HEK293T (cell line): Measurements from ENCODE around the gene IL24.

Experiments
- CTCF ChIA-PET: fragments of 350-600 bp; formaldehyde crosslinking; extraction: SDS; loops from one replicate; lab custom pipeline; 2021; ENCODE audit warnings: antibody characterized with exemption, inconsistent platforms; lab: Yijun Ruan, JAX
- POLR2A ChIA-PET: fragments of 350-600 bp; formaldehyde crosslinking; extraction: SDS; loops from one replicate; lab custom pipeline; 2020; ENCODE audit warnings: antibody characterized with exemption, inconsistent platforms; lab: Yijun Ruan, JAX
- DNase-seq: peaks from one replicate; pipeline ENCODE4 v3.0.0; 2012; ENCODE audit warnings: mixed read lengths; ENCODE audit errors: extremely low spot score
- ARNT ChIP-seq: fragments of 450-650 bp; IDR thresholded peaks from 2 replicates; pipeline ENCODE4 v1.6.1; 2017; ENCODE audit warnings: mild to moderate bottlenecking
- BHLHE40 ChIP-seq: fragments of 450-650 bp; IDR thresholded peaks from 2 replicates; pipeline ENCODE4 v1.6.1; 2016; ENCODE audit warnings: mild to moderate bottlenecking, moderate library complexity, borderline replicate concordance
- CTBP1 ChIP-seq: fragments of 450-650 bp; IDR thresholded peaks from 2 replicates; pipeline ENCODE4 v1.6.1; 2016; ENCODE audit warnings: borderline replicate concordance
- ELF4 ChIP-seq: fragments of 450-650 bp; IDR thresholded peaks from 2 replicates; pipeline ENCODE4 v1.6.1; 2017; ENCODE audit warnings: antibody characterized with exemption
- FOXA1 ChIP-seq: fragments of 450-650 bp; IDR thresholded peaks from 2 replicates; pipeline ENCODE4 v1.6.1; 2016; ENCODE audit warnings: mild to moderate bottlenecking
- FOXK2 ChIP-seq: fragments of 450-650 bp; IDR thresholded peaks from 2 replicates; pipeline ENCODE4 v1.6.1; 2016; ENCODE audit warnings: mild to moderate bottlenecking
- FOXM1 ChIP-seq: fragments of 450-650 bp; IDR thresholded peaks from 2 replicates; pipeline ENCODE4 v1.6.1; 2017; ENCODE audit warnings: mild to moderate bottlenecking, borderline replicate concordance
- HDGF ChIP-seq: fragments of 450-650 bp; IDR thresholded peaks from 2 replicates; pipeline ENCODE4 v1.6.1; 2017; ENCODE audit warnings: antibody characterized with exemption, borderline replicate concordance
- L3MBTL2 ChIP-seq: fragments of 450-650 bp; conservative IDR thresholded peaks from 2 replicates; pipeline ENCODE4 v1.6.1; 2016; ENCODE audit warnings: mild to moderate bottlenecking
- LEF1 ChIP-seq: fragments of 450-650 bp; IDR thresholded peaks from 2 replicates; pipeline ENCODE4 v1.6.1; 2017; ENCODE audit warnings: mild to moderate bottlenecking, borderline replicate concordance
- NFRKB ChIP-seq: fragments of 450-650 bp; IDR thresholded peaks from 2 replicates; pipeline ENCODE4 v1.6.1; 2016; ENCODE audit warnings: mild to moderate bottlenecking, moderate library complexity
- SP1 ChIP-seq: fragments of 450-650 bp; IDR thresholded peaks from 2 replicates; pipeline ENCODE4 v1.6.1; 2017
- SUZ12 ChIP-seq: fragments of 450-650 bp; IDR thresholded peaks from 2 replicates; pipeline ENCODE4 v1.6.1; 2016; ENCODE audit warnings: mild to moderate bottlenecking
- TARDBP ChIP-seq: fragments of 450-650 bp; IDR thresholded peaks from 2 replicates; pipeline ENCODE4 v1.6.1; 2016
- ZNF384 ChIP-seq: fragments of 450-650 bp; IDR thresholded peaks from 2 replicates; pipeline ENCODE4 v1.6.1; 2016
- TF ChIP-seq, protein P1 (sequence below): fragments of 450-650 bp; IDR thresholded peaks from 2 replicates; pipeline ENCODE4 v1.6.1; 2016

Gene IL24

GRCh38 chr1:206898915-206899431 lies 1.7 kb downstream of the IL24 start:
- ChIA-PET POLR2A (no interaction called here), CTCF (no interaction called here)
- TF ChIP-seq BHLHE40 (no peak), SP1 (no peak), FOXM1 (no peak), HDGF (no peak), ZNF384 (no peak), NFRKB (no peak), ELF4 (no peak), LEF1 (no peak), ARNT (no peak), FOXK2 (no peak), L3MBTL2 (no peak), TARDBP (no peak), SUZ12 (no peak), CTBP1 (no peak), FOXA1 (no peak)
- TF ChIP-seq, protein P1, sequence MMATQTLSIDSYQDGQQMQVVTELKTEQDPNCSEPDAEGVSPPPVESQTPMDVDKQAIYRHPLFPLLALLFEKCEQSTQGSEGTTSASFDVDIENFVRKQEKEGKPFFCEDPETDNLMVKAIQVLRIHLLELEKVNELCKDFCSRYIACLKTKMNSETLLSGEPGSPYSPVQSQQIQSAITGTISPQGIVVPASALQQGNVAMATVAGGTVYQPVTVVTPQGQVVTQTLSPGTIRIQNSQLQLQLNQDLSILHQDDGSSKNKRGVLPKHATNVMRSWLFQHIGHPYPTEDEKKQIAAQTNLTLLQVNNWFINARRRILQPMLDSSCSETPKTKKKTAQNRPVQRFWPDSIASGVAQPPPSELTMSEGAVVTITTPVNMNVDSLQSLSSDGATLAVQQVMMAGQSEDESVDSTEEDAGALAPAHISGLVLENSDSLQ: no peak
- no peak for DNase-seq

DNA sequence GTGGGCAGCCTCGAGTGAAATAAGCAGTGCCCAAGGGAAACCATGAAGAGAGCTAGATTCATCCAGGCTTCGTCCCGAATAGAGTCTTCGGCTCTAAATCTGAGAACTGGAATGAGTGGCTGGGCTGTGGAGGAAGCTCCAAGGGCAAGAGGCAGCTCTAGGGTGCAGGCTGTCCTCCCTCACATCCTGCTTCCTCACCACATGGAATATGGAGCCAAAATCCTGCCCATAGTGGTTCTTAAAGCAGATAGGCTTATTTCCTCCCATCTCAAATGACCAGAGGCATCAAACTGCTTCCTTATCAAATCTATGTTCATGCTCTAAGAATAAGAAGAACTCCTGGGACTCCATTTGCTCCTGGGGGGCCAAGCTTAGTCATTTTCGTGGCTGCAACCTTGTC lies 2.5 kb downstream of the IL24 start:
- DNase-seq: no peak
- CTCF ChIA-PET: interaction anchor here (0.6 kb wide), 1 partner anchor 9 kb away, joined by 3 read pairs; no protein-coding TSS in a partner anchor
- TF ChIP-seq NFRKB: no peak
- TF ChIP-seq FOXM1: no peak
- TF ChIP-seq SUZ12: no peak
- no peak for TF ChIP-seq BHLHE40
- TF ChIP-seq HDGF: no peak
- TF ChIP-seq TARDBP: no peak
- TF ChIP-seq FOXK2: no peak
- TF ChIP-seq, protein P1: no peak
- TF ChIP-seq FOXA1: no peak
- TF ChIP-seq L3MBTL2: no peak
- POLR2A ChIA-PET: no interaction called here

DNA sequence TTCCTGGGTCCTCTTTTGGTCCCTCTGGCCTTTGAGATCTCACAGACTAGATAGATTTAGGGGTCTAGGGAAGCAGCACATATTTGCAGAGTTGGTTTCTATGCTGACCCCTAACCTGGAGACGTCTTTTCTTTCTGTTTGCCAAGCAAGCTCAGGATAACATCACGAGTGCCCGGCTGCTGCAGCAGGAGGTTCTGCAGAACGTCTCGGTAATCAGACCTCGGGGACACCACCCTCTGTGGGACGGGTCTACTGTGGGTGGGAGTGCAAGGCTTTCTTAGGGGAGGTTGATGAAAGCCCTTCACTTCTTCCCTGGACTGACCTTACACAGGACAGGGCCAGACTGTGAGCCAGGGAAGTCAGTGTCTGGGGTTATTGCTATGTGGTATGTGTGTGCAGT lies 2.9 kb downstream of the IL24 start:
- POLR2A ChIA-PET: no interaction called here
- CTCF ChIA-PET: interaction anchor here (0.6 kb wide), 1 partner anchor 9 kb away, joined by 3 read pairs; no protein-coding TSS in a partner anchor
- DNase-seq: no peak
- TF ChIP-seq NFRKB: no peak
- TF ChIP-seq ARNT: no peak
- no peak for TF ChIP-seq BHLHE40
- no peak for TF ChIP-seq LEF1
- no peak for TF ChIP-seq TARDBP
- no peak for TF ChIP-seq CTBP1
- TF ChIP-seq FOXM1: no peak
- no peak for TF ChIP-seq L3MBTL2
- TF ChIP-seq ZNF384: no peak
- no peak for TF ChIP-seq HDGF
- TF ChIP-seq SUZ12: no peak
- no peak for TF ChIP-seq ELF4
- TF ChIP-seq SP1: no peak
- TF ChIP-seq, protein P1: no peak

- CTCF ChIA-PET: no interaction called here
- TF ChIP-seq TARDBP: no peak
- TF ChIP-seq, protein P1: no peak
- TF ChIP-seq FOXM1: no peak
- no peak for TF ChIP-seq LEF1
- TF ChIP-seq BHLHE40: no peak
- no peak for TF ChIP-seq HDGF
- TF ChIP-seq CTBP1: no peak
- no peak for TF ChIP-seq ELF4
- TF ChIP-seq SUZ12: no peak
- no peak for TF ChIP-seq L3MBTL2
- TF ChIP-seq FOXA1: no peak
- TF ChIP-seq ARNT: no peak
- TF ChIP-seq NFRKB: no peak
- no peak for TF ChIP-seq ZNF384
- no peak for DNase-seq
- POLR2A ChIA-PET: no interaction called here
Measured at GRCh38 chr1:206901944-206902343, 4.7 kb downstream of the IL24 start.

- TF ChIP-seq BHLHE40: no peak
- TF ChIP-seq FOXK2: no peak
- ChIA-PET POLR2A (no interaction called here), CTCF (no interaction called here)
- DNase-seq: no peak
Measured at GRCh38 chr1:206902702-206903101, 5.5 kb downstream of the IL24 start.

GRCh38 chr1:206903687-206904086 lies 6.4 kb downstream of the IL24 start:
- CTCF ChIA-PET: no interaction called here
- no peak for DNase-seq
- POLR2A ChIA-PET: no interaction called here
- no peak for TF ChIP-seq SP1
- TF ChIP-seq ARNT: no peak
- TF ChIP-seq ZNF384: no peak
- TF ChIP-seq CTBP1: no peak
- no peak for TF ChIP-seq BHLHE40
- TF ChIP-seq HDGF: no peak
- TF ChIP-seq SUZ12: no peak
- no peak for TF ChIP-seq NFRKB
- TF ChIP-seq ELF4: no peak
- no peak for TF ChIP-seq FOXK2
- no peak for TF ChIP-seq L3MBTL2
- TF ChIP-seq TARDBP: no peak
- TF ChIP-seq, protein P1: no peak
- TF ChIP-seq FOXM1: no peak
